ENCODE results near the gene MAEA. TPM values are rescaled to one million over a fixed set of nuclear protein-coding genes. Genes with fewer than 3 reads are reported as not detected.

MAEA gene
- total and polyA plus RNA-seq, 9 of the 15 experiments (the other 6 are each of a cell fraction or from before 2014, with no cell fraction given), result 2.1 to 86.5 (median 45.0) TPM

- ChIA-PET POLR2A (no interaction called here), CTCF (ENCODE audit: low intra/inter-chr PET ratio) (no interaction called here)
- ATAC-seq (no peak), DNase-seq (ENCODE audit: extremely low read depth in 1 of 4, low spot score in 3 of 4) (no peak), FAIRE-seq (no peak)
- BruUV-seq (replicated peaks), result no TSS peak
- no peaks in the 10 kb centered on the region for H3K79me2 ChIP-seq (ENCODE audit: control insufficient read depth, insufficient read depth, low read length)
- in situ Hi-C loops (cut with MboI), result no loop called here
- H3K36me3 ChIP-seq (ENCODE audit: control insufficient read depth, insufficient read depth, low read length), result 0 out of 3 replicates have a peak, but pooled peaks cover 3% of the 10 kb centered on the region
- H3K9me1 ChIP-seq (ENCODE audit: control insufficient read depth, insufficient read depth, low read length), result no peaks in the 10 kb centered on the region
- WGBS (ENCODE audit: insufficient coverage, low coverage, missing lambda C conversion rate), result 78% methylated on average over 15 of the region's 16 CpGs
- H3K4me2 ChIP-seq (ENCODE audit: insufficient read depth, low read length), result no peak overlapping the region
- no peak overlapping the region for H3K27ac ChIP-seq (ENCODE audit: extremely low read depth, low read depth, low read length)
- H3K27me3 ChIP-seq (ENCODE audit: control insufficient read depth in 2 of 2, insufficient read depth in 2 of 2, low read length in 2 of 2), result no peaks in the 10 kb centered on the region
- H3K9me3 ChIP-seq (replicated peaks; ENCODE audit: control insufficient read depth, insufficient read depth, low read depth, low read length), result no peaks in the 10 kb centered on the region
- H4K20me1 ChIP-seq (replicated peaks; ENCODE audit: control insufficient read depth, insufficient read depth, low read length), result no peaks in the 10 kb centered on the region
- no peak overlapping the region for H3K9ac ChIP-seq (ENCODE audit: insufficient read depth in 1 of 2, low read depth in 2 of 2, low read length in 2 of 2)
- H2AFZ ChIP-seq (ENCODE audit: low read depth, low read length), result no peak overlapping the region
- no peak overlapping the region for H3K4me3 ChIP-seq
- intact Hi-C loops (cut with micrococcal nuclease), result no loop called here
- TF ChIP-seq ZNF347 (CRISPR knock-in tag; IDR thresholded peaks at IDR 0.05; ENCODE audit: low read depth) (no peak), TCF3 (CRISPR knock-in tag; IDR thresholded peaks at IDR 0.05) (no peak), ZNF57 (CRISPR knock-in tag; IDR thresholded peaks at IDR 0.05) (no peak), ZNF766 (CRISPR knock-in tag; conservative IDR thresholded peaks at IDR 0.05) (no peak), SMARCA4 (IDR thresholded peaks at IDR 0.05) (no peak)
- H3K4me1 ChIP-seq (replicated peaks in 1 of 2; ENCODE audit: control insufficient read depth in 2 of 2, insufficient read depth in 2 of 2, low read length in 2 of 2), result no peaks in the 10 kb centered on the region
Observed at GRCh38 chr4:1384675-1385372, 95.1 kb downstream of the MAEA start.
